Brain microvascular endothelial cell (primary cell): ENCODE data around the gene VSTM5.

ENCODE experiments used
- DNase-seq: peaks from one replicate; pipeline ENCODE4 v3.0.0-alpha.2; 2020
- H3K27ac ChIP-seq: fragments of 250-450 bp; sonication (Bioruptor Pico); 2 replicates; pipeline ENCODE4 v1.5.1; 2020; ENCODE audit warnings: mild to moderate bottlenecking, moderate library complexity
- H3K27me3 ChIP-seq: fragments of 250-450 bp; sonication (Bioruptor Pico); replicated peaks from 2 replicates; pipeline ENCODE4 v1.5.1; 2020; ENCODE audit warnings: mild to moderate bottlenecking
- H3K36me3 ChIP-seq: fragments of 250-450 bp; sonication (Bioruptor Pico); replicated peaks from 2 replicates; pipeline ENCODE4 v1.5.1; 2020; ENCODE audit warnings: mild to moderate bottlenecking
- H3K4me3 ChIP-seq: 2 replicates; pipeline ENCODE4 v1.5.1; 2011; ENCODE audit warnings: low read depth, mild to moderate bottlenecking, control low read depth, low read length, moderate library complexity
- in situ Hi-C: cut with HindIII; loops from 2 replicates; pipeline ENCODE4 v1.10.0; 2017; ENCODE audit warnings: low sequenced_read_pairs, low pct_ligation_motif_present
- TF ChIP-seq, protein P1 (sequence below): IDR thresholded peaks from 2 replicates; pipeline ENCODE4 v1.5.1; 2011; ENCODE audit warnings: low read depth, mild to moderate bottlenecking, moderate library complexity, low read length, control low read depth, inconsistent platforms; ENCODE audit errors: missing control alignments

The VSTM5 gene

DNA sequence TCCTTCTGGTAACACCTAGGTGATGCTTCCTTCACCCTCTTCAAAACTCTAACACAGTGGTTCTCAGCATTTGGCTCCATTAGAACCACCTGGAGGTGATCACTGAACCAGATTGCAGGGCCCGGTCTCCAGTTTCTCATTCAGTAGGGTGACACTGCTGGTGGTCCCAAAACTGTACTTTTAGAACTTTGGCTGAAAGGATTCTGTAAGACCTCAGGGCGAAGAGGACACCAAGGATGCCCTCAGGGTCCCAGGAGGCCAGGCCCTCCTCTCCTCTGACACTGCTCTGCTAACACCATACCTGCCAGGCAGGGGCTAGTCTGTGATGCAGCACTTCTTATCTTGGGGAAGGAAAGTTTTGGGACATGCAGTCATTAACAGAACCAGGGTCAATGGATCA, 9.0 kb downstream of the VSTM5 start:
- Histone ChIP-seq H3K27me3 (no peaks in the 10 kb centered on the region), H3K4me3 (no peak overlapping the region), H3K27ac (no peak overlapping the region), H3K36me3 (no peaks in the 10 kb centered on the region)
- no peak for DNase-seq
- in situ Hi-C loops = no loop called here
- TF ChIP-seq, protein P1, sequence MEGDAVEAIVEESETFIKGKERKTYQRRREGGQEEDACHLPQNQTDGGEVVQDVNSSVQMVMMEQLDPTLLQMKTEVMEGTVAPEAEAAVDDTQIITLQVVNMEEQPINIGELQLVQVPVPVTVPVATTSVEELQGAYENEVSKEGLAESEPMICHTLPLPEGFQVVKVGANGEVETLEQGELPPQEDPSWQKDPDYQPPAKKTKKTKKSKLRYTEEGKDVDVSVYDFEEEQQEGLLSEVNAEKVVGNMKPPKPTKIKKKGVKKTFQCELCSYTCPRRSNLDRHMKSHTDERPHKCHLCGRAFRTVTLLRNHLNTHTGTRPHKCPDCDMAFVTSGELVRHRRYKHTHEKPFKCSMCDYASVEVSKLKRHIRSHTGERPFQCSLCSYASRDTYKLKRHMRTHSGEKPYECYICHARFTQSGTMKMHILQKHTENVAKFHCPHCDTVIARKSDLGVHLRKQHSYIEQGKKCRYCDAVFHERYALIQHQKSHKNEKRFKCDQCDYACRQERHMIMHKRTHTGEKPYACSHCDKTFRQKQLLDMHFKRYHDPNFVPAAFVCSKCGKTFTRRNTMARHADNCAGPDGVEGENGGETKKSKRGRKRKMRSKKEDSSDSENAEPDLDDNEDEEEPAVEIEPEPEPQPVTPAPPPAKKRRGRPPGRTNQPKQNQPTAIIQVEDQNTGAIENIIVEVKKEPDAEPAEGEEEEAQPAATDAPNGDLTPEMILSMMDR = no peak

DNA sequence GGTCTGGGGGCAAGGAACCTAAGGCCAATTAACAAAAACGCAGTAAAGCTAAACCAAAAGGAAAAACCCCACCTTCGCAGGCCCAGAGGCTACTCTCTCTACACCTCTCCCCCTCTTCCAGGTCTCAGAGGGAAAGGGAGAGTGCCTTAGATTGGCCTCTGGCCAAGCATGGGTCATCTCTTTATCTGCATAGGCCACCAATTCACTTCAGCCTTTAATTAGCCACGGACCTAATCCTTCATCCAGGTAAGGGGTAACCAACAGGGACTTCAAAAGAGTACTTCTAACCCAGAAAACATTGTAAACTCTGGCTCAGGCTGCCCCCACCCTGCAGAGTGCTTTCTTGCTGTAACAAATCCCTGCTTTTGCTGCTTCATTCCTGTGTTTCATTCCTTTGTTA, 9.4 kb downstream of the VSTM5 start:
- in situ Hi-C loops = no loop called here
- TF ChIP-seq, protein P1 = no peak

DNA sequence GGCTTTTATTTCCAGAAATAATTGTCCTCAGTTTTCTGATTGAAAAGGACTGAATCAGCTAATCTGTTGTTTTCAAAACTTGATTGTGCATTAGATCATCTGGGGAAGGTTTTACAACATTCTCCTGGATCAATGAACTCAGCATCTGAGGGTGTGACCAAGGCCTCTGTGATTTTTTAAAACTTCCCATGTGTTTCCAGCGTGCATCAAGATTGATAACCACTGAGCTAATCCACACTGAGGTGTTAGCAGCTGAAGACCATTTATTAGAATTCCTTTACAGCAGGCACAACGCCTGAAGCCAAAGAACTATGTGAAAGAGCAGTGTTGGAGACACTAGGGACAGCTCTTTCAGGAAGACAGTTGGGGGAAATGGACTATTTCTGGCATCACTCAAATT, 10.2 kb downstream of the VSTM5 start:
- no peak overlapping the region for H3K4me3 ChIP-seq
- in situ Hi-C loops = no loop called here
- no peak overlapping the region for H3K27ac ChIP-seq
- no peaks in the 10 kb centered on the region for H3K27me3 ChIP-seq
- DNase-seq = no peak
- TF ChIP-seq, protein P1 = no peak
- no peaks in the 10 kb centered on the region for H3K36me3 ChIP-seq

More for the DNA sequence above, 9.4 kb downstream of the VSTM5 start:
- no peak overlapping the region for H3K27ac ChIP-seq
- no peaks in the 10 kb centered on the region for H3K27me3 ChIP-seq
- H3K4me3 ChIP-seq = no peak overlapping the region
- no peaks in the 10 kb centered on the region for H3K36me3 ChIP-seq
- DNase-seq = no peak

DNA sequence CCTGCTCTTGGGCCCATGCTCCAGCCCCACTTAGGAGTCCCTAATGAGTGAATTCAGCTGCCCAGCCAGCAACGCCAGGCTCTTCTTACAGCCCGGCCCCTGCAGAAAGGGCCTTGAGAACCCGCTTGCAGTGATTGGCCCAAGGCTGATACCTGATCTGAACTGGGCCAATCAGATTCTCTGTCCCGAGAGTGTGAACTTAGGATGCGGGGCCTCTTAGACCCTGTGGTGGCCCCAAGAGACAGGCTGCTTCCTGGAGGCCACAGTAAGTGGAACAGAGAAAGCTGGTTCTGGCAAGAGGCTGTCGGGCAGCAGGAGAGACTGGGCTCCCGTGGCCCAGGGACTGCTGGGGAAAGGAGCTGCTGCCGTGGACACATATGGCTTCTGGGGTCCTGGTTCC, 11.5 kb downstream of the VSTM5 start:
- no peaks in the 10 kb centered on the region for H3K36me3 ChIP-seq
- TF ChIP-seq, protein P1 = no peak
- H3K27me3 ChIP-seq = no peaks in the 10 kb centered on the region
- no peak overlapping the region for H3K4me3 ChIP-seq
- in situ Hi-C loops = no loop called here
- no peak for DNase-seq
- H3K27ac ChIP-seq = no peak overlapping the region

DNA sequence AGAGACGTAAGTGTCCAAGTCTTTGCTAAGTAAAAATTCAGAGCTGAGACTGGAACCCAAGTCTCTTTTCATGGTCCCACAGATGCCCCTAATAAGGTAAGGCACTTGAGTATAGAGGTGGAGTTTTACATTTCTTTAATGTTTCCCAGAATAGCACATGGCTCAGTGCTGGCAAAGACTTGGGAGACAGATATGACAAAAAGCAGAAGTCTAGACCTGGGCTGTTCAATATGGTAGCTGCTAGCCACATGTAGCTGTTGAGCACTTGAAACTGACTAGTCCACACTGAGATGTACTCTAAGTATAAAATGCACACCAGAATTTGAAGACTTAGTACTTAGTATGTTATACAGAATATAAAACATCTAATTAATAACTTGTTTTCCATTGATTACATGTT, 17.6 kb downstream of the VSTM5 start:
- Histone ChIP-seq H3K4me3 (no peak overlapping the region), H3K36me3 (no peaks in the 10 kb centered on the region), H3K27ac (no peak overlapping the region), H3K27me3 (no peaks in the 10 kb centered on the region)
- in situ Hi-C loops = no loop called here
- TF ChIP-seq, protein P1 = no peak
- DNase-seq = no peak

DNA sequence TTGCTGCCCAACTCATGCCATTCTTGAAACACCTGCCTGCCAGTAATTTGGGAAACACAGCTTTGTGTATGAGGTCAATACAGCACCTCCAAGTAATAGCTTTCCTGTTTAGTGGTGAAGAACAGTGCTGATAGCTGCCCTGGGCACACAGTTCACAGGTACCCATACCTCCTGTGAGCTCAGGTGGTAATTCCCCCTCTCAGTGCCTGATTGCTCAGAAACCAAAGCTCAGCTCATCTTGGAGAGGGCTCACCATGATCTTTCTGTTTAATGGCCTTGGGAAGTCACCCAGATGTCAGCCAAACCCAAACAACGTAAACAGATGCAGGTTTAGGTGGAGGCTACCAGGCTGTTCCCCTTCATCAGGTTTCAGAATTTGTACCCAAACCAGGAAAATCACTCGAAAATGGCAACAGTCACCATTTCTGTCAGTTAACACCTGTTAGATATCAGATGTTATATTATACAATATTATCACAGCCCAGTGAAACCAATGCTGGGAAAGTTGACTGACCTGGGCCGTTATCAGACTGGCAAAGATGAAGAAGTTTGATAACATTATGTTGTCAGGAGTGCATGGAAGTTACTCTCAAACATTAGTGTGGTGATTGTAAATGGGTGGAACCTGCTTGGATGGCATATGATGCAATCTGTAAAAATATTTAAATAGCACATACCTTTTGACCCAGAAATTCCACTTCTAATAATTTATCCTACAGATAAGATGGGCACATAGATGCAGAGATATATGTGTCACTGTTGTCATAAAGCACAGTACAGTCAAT, 18.9 kb downstream of the VSTM5 start:
- in situ Hi-C loops = no loop called here
- no peak overlapping the region for H3K4me3 ChIP-seq
- DNase-seq = no peak
- H3K27me3 ChIP-seq = no peaks in the 10 kb centered on the region
- H3K36me3 ChIP-seq = no peaks in the 10 kb centered on the region
- TF ChIP-seq, protein P1 = no peak
- H3K27ac ChIP-seq = no peak overlapping the region
